ENCODE measurements around the gene RCAN2.

The RCAN2 gene

DNA sequence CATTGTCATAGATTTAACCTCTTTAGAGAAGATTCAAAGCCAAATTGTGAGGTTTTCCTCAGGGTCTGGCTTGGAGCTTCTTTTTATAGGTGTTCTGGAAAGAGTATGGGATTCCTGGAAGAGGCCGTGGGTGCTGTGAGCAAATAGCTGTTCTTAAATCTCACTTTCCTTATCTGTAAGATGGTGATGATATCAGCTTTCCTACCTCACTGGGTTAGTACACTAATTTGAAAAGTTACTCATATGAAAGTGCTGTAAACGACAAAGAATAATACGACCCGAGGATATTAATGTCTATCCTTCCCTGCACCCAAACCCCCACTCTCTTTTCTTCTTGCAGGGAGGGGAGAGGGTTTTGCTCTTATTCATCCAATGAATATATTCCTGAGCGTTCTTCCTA is 203.6 kb downstream of the RCAN2 start:
- no peak for DNase-seq

DNA sequence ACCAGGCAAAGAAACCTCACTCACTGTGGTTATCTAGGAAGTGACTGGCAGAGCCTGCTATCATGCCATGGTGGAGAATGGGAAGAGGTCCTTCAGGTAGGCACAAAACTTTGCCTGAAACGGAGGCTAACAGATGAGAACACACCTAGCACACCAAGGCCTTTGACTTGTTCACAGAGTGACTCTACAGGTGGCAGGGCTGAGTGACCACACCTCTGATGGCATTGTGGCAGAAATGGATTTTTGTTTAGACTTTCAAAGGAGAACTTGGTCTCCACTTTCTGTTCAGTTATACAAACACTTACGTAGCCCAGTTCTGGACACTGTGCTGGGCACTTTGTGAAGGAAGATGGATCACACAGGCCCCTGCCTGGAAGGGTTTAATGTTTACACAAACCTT is 204.2 kb downstream of the RCAN2 start:
- no peak for DNase-seq

DNA sequence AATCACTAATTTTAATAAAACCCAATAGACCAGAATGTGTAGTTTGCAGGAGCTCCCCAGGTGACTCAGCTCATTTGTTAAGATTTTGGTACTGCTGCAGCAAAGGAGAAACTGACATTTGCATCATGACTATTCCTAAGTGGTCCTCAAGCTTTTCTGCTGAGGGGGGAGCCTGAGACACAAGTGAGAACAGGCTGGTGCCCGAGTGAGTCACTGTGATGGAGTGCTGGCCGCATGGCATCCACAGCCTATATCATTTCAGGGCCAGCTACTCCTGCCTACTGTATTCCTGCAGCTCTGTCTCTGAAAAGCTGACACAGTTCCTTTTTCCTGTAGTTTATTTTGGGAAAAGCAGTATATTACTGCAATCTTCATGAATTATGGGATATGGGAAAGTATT is 206.8 kb downstream of the RCAN2 start:
- DNase-seq = no peak

DNA sequence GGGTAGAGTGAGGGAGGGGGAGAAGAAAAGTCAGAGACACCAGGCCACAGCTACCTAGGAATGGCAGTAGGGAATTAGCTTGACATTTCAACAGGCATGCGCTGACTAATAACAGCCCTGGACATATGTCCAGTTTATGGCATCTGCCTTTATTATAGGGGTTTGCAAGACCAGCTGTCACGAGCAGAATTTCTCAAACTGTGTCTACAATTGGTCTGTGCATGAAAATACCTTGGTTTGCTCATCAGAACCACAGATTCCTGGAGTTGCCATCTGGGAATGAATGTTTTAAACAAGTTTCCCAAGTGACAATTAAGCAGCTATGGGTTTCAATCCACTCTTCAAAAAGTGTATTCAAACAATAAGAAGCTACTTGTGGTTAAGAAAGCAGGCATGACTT is 210.1 kb downstream of the RCAN2 start:
- DNase-seq = no peak

- DNase-seq = no peak
Measured at GRCh38 chr6:46279874-46280273, 211.4 kb downstream of the RCAN2 start.

GRCh38 chr6:46276576-46277142 is 214.6 kb downstream of the RCAN2 start:
- DNase-seq = no peak

DNA sequence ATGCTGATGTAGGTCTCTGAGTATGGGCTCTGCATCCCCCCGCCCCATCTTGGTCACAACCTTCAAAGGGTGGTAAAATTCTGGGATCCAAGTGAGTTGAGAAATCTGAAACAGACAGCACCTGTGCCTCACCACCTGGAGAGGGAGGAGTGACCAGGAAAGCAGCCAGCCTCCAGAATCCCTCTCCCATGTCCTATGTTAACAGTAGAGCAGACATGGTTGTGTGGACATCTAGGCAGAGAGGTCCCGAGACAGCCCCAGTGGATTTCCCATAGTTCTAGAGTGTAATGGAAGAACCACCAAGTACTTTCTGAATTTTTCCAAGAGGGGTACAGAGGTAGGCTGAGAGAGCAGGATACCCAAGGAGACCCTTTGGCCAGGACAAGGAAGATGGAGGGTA is 216.7 kb downstream of the RCAN2 start:
- DNase-seq = no peak

- DNase-seq = no peak
Measured at GRCh38 chr6:46273911-46274310, 217.3 kb downstream of the RCAN2 start.

GRCh38 chr6:46271728-46272127 is 219.5 kb downstream of the RCAN2 start:
- no peak for DNase-seq

GRCh38 chr6:46271107-46271506 is 220.1 kb downstream of the RCAN2 start:
- no peak for DNase-seq

DNA sequence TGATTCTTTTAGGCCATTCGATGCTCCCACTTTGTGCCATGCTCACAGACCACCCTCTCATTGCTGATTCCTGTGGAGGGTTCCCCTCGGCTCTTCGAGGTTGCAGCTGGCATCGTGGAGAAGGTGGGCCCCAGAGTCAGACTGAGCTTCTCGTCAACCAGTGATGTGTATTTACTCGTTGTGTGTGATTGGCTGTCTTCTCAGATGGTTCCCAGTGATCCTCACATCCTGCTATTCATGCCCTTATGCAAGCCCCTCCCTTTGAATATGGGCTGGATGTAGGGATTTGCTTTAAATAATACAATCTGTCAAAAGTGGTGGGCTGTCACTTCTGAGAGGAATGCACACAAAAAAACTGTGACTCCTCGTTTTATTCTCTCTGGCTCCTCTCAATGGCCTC is 220.9 kb downstream of the RCAN2 start:
- DNase-seq = no peak

GRCh38 chr6:46269447-46270229 is 221.6 kb downstream of the RCAN2 start:
- no peak for DNase-seq

DNA sequence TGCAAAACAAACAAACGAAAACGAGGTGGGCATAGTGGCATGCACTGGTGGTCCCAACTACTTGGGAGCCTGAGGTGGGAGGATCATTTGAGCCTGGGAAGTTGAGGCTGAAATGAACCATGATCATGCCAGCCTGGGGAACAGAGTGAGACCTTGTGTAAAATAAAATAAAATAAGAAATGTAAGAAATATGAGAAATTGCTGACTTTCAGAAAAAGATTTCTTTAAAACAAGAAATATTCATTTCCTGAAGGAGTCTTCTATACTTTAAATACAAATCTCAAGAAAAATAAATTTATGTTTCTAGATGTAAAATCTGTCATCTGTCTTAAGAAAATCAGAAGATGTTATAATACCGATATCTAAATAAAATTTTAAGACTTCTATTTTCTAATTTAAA is 223.7 kb downstream of the RCAN2 start:
- no peak for DNase-seq

DNA sequence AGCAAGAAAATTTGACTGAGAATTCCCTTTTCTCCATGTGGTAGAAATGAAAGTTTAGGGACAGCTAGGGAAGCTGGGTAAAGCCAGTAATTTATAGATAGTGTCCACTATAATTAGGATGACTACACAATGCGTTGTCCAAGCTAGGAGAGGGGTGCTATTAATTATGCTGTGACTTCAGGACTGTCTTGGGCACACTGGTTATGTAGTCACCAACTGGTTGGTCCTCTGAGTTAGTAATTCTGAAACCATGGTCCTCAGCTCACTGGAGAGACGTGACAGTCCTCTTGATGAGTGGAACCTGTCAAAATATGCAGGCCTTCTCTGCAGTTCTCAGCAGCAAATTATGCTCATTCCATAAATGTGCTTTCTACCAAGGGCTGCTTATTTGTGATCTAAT is 225.9 kb downstream of the RCAN2 start:
- no peak for DNase-seq

GRCh38 chr6:46263707-46264086 is 227.6 kb downstream of the RCAN2 start:
- no peak for DNase-seq

DNA sequence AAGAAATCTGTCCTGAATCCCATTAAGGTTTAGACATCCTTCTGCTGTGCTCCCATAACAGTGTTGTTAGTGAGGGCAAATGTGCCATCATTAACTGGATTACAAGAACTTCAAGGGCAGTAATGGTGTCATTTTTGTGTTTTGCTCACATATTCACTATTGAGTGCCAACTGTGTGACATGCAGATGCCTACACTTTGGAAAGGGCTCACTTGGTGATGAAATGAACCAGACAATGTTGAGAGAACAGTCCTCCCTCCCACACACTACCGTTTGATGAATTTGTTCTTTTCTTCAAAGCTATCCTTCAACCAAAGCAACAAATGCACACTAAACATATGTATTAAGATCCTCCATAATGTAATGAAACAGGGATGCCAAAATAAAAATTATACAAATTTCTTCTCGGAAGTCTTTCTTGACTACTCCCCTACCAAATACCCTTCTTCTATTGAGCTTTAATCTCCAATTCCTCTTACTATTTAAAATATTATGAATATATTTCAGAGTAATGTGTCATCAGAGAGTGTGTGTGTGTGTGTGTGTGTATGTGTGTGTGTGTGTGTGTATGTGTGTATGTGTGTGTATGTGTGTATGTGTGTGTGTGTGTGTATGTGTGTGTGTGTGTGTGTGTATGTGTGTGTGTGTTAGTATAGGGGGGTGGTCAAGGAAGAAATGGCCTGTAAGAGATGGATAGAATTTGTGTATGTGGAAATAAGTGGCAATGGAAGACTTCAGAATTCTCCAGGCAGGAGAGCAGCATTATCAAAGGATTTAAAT is 228.1 kb downstream of the RCAN2 start:
- DNase-seq = no peak

- DNase-seq = no peak
Measured at GRCh38 chr6:46258249-46258648, 233.0 kb downstream of the RCAN2 start.

DNA sequence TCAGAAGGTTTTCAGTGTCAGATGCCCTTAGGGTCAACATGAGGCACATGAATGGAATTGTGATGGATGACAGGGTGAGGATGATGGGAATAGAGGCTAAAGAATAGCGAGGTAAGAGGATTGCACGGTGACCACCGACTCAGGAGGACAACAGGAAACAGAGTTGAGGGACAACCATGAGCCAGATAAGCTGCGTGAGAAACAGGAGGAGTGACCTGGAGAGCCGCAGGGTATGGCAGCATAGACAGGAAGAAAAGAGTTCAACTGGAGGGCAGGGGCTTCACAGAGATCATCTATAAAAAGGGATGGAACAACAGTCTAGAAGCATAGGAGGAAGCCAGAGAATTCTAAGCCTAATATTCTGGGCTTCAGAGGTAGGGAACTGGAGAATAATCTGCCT is 235.7 kb downstream of the RCAN2 start:
- no peak for DNase-seq

DNA sequence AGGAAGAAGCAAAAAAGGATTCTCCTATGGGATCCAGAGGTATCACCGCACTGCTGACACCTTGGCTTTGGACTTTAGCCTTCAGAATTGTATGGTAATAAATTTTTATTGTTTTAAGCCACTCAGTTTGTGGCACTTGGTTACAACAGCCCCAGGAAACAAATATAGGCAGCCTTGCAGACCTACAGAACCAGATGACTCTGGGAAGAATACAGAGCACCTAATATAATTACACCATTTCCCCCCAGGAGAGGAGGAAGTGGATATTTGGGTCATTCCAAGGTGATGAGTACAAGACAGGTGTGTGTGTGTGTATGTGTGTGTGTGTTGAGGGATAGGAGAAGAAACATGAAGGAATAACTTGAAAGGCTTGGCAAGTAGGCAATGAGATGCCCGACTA is 236.3 kb downstream of the RCAN2 start:
- DNase-seq = no peak

DNA sequence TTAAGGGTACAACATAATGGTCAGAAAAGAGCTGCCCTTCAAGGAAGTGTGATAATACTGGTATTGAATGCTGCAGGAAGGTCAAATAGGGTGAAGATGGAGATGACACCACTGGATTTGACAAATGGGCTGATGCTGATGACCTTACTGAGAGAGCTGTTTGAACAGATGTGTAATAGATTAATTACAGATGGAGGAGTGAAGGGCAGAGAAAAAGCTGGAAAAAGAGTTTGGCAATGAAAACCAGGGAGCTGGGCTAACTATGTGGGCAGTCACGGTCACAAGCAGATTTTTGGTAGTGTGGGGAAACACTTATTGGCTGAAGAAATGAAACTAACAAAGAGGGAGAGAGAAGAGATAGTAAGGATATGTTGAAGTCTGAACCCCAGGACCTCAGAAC is 236.9 kb downstream of the RCAN2 start:
- no peak for DNase-seq

GRCh38 chr6:46251583-46252339 is 239.5 kb downstream of the RCAN2 start:
- no peak for DNase-seq

DNA sequence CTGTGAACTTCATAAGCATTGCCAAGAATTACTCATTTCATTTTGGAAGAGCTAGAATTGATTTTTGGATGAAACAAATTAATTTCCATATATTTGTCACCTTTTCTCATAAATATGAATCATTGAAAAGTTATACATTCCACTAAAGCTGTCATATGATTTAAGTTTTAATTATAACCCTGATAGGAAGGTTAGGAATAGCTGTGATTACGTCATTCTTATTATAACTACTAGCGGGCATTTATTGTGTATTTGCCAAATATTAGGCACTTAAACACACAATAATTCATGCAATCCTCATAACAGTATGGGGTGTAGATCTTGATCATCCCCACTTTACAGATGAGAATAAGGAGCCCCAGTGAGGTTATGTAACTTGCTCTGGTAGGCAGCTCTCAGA is 243.1 kb downstream of the RCAN2 start:
- DNase-seq = no peak

DNA sequence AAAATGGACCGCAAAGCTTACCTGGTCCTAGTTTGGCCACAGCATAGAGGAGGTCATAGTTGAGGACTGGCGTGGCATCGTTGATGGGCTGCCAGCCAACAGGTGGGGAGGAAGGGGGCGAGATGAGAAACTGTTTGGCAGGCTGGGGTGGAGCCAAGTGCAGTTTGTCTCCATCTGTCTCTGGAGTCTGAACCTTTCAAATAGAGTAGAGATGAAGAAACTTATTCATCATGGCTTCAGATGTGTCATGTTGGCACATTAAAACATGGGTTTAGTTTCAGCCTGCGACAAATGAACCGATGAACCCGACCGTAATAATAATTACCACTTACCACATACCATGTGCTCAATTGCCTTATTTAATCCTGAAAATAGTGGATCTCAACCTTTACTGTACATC is 244.5 kb downstream of the RCAN2 start:
- no peak for DNase-seq

DNA sequence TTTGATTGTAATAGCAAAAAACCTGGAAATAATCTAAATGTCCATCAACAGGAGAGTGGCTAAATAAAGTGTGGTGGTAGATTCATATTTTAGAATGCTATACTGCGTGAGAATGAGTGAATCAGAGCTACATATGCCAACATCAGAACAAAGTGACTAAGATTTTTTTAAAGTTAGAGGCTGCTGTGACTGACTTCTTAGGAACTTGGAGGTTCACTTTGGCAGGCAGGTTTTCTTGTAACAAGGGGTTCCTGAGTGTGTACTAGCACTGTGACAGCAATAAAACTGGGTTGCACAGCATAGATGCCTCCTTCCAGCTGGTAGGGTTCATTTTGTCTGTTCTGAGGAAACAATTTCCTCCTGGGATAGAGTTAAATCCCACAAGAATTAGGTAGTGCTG is 245.2 kb downstream of the RCAN2 start:
- DNase-seq = no peak
